ENCODE results near the gene ALOX5. TPM values are rescaled to one million over a fixed set of nuclear protein-coding genes. Genes with fewer than 3 reads are reported as not detected.

The ALOX5 gene
- total RNA-seq, 1 experiment from 2014 or later, result 6.1 TPM

DNA sequence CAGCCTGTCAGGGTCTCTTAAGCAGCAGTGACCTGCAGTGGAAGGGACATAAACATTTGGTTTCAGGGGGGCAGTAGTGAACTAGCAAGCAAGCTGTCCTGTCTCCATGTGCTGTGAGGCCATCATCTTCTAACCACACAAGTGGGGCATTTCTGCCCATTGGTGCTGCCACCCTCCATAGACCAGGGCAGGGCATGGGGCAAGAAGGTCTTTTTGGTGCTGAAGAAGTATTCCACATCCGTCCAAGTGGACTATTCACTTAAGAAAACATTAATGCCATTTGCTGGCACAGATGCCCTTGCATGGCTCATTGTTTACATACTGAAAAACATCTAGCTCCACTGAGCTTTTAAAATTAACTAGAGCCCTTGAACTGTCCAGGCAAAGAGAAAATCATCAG is 35.8 kb downstream of the ALOX5 start:
- no peaks in the 10 kb centered on the region for H3K9me3 ChIP-seq (ENCODE audit: control insufficient read depth in 1 of 2, insufficient read depth in 1 of 2, low read depth in 1 of 2, low read length in 2 of 2)
- H2AFZ ChIP-seq (ENCODE audit: low read depth, low read length, poor library complexity, severe bottlenecking), result no peak overlapping the region
- no peak overlapping the region for H3K4me3 ChIP-seq (replicated peaks in 1 of 2; ENCODE audit: low read depth in 1 of 2, low read length in 2 of 2)
- TF ChIP-seq EZH2 (IDR thresholded peaks at IDR 0.05) (no peak), TCF7L2 (IDR thresholded peaks at IDR 0.05; ENCODE audit: borderline replicate concordance, extremely low read depth, insufficient read depth, insufficient read length) (no peak), ZNF274 (IDR thresholded peaks at IDR 0.05; ENCODE audit: low read depth, low read length) (no peak)
- TF ChIP-seq, protein P1, sequence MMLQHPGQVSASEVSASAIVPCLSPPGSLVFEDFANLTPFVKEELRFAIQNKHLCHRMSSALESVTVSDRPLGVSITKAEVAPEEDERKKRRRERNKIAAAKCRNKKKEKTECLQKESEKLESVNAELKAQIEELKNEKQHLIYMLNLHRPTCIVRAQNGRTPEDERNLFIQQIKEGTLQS (IDR thresholded peaks at IDR 0.05), result no peak
- RAD21 ChIA-PET (ENCODE audit: low non-redundant PET in 1 of 2, low total read pairs in 2 of 2, uncharacterized antibody in 2 of 2, unreplicated experiment in 2 of 2), result no interaction called here
- peaks cover 12% of the 10 kb centered on the region; the same call in 1 of the 2 replicates for H3K27me3 ChIP-seq (ENCODE audit: insufficient read depth, low read length)
- BruUV-seq (replicated peaks), result no TSS peak
- no peak overlapping the region for H3K27ac ChIP-seq (ENCODE audit: low read depth, low read length)
- no peak overlapping the region for H3K4me2 ChIP-seq (ENCODE audit: low read length)
- intact Hi-C loops (cut with micrococcal nuclease), result no loop called here
- DNase-seq (ENCODE audit: low read depth, low spot score) (no peak), ATAC-seq (no peak)
- POLR2A ChIA-PET, result no interaction called here
- H3K79me2 ChIP-seq (ENCODE audit: insufficient read depth, low read length), result no peaks in the 10 kb centered on the region
- no peaks in the 10 kb centered on the region for H3K36me3 ChIP-seq (ENCODE audit: control insufficient read depth in 1 of 2, insufficient read depth in 2 of 2, low read length in 2 of 2)
- no peaks in the 10 kb centered on the region for H3K9me2 ChIP-seq (ENCODE audit: insufficient read depth)
- H3K4me1 ChIP-seq (ENCODE audit: control insufficient read depth in 1 of 2, insufficient read depth in 2 of 2, low read length in 2 of 2), result no peaks in the 10 kb centered on the region
- H4K20me1 ChIP-seq (ENCODE audit: insufficient read depth), result no peaks in the 10 kb centered on the region
- H3K9ac ChIP-seq (ENCODE audit: low read length), result no peak overlapping the region
- CTCF ChIA-PET, result no interaction called here

DNA sequence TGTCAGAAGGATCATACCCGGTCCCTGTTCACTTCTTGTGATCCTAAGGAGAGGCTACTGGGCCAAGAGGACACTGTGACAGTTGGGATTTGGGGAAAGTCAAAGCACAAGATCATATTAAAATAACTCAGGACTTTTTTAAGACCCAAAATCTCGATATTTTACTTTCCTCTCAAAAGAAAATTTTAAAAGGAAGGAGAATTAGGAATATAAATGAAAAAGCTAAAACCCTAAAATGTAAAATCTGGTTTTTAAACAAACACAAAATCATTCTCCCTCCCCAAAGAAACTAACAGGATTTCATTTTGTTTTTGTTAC is 36.4 kb downstream of the ALOX5 start:
- CTCF ChIA-PET, result no interaction called here
- Histone ChIP-seq H3K36me3 (ENCODE audit: control insufficient read depth in 1 of 2, insufficient read depth in 2 of 2, low read length in 2 of 2) (no peaks in the 10 kb centered on the region), H3K9ac (ENCODE audit: low read length) (no peak overlapping the region), H3K4me2 (ENCODE audit: low read length) (no peak overlapping the region), H3K9me2 (ENCODE audit: insufficient read depth) (no peaks in the 10 kb centered on the region), H3K27ac (ENCODE audit: low read depth, low read length) (no peak overlapping the region), H3K79me2 (ENCODE audit: insufficient read depth, low read length) (no peaks in the 10 kb centered on the region), H3K27me3 (ENCODE audit: insufficient read depth, low read length) (peaks cover 10% of the 10 kb centered on the region; the same call in 1 of the 2 replicates), H3K4me1 (ENCODE audit: control insufficient read depth in 1 of 2, insufficient read depth in 2 of 2, low read length in 2 of 2) (no peaks in the 10 kb centered on the region), H3K9me3 (ENCODE audit: control insufficient read depth in 1 of 2, insufficient read depth in 1 of 2, low read depth in 1 of 2, low read length in 2 of 2) (no peaks in the 10 kb centered on the region), H3K4me3 (replicated peaks in 1 of 2; ENCODE audit: low read depth in 1 of 2, low read length in 2 of 2) (no peak overlapping the region), H2AFZ (ENCODE audit: low read depth, low read length, poor library complexity, severe bottlenecking) (no peak overlapping the region), H4K20me1 (ENCODE audit: insufficient read depth) (no peaks in the 10 kb centered on the region)
- POLR2A ChIA-PET, result no interaction called here
- TF ChIP-seq EZH2phosphoT487 (IDR thresholded peaks at IDR 0.05; ENCODE audit: borderline replicate concordance) (no peak), POLR2A (IDR thresholded peaks at IDR 0.05; ENCODE audit: borderline replicate concordance, extremely low read depth, insufficient read depth, insufficient read length) (no peak), SP1 (IDR thresholded peaks at IDR 0.05; ENCODE audit: low read depth) (no peak)
- RAD21 ChIA-PET (ENCODE audit: low non-redundant PET in 1 of 2, low total read pairs in 2 of 2, uncharacterized antibody in 2 of 2, unreplicated experiment in 2 of 2), result no interaction called here
- DNase-seq (ENCODE audit: low read depth, low spot score) (no peak), ATAC-seq (no peak)
- intact Hi-C loops (cut with micrococcal nuclease), result no loop called here
- BruUV-seq (replicated peaks), result no TSS peak

Data from HCT116 (cell line).